Gastroesophageal sphincter (tissue), 3 donors: ENCODE results near the gene ILK.

ENCODE experiments used
- CTCF ChIP-seq, 4 experiments: fragments of 200-600 bp in 2 of 4; fragments of 450-650 bp in 2 of 4; sonication (generic) in 1 of 4; IDR thresholded peaks; one replicate each; pipeline ENCODE4 v1.5.1; 2017 to 2019; ENCODE audit warnings: antibody characterized with exemption in 4 of 4, mild to moderate bottlenecking in 2 of 4, moderate library complexity in 2 of 4
- POLR2A ChIP-seq, 2 donors: fragments of 450-650 bp; IDR thresholded peaks; one replicate each; pipeline ENCODE4 v1.6.1; 2017; ENCODE audit warnings: antibody characterized with exemption in 2 of 2, mild to moderate bottlenecking in 2 of 2, moderate library complexity in 1 of 2

- no peak for TF ChIP-seq CTCF (IDR thresholded peaks at IDR 0.05)
- TF ChIP-seq POLR2A (IDR thresholded peaks at IDR 0.05): no peak
These were observed 6.0 kb downstream of the ILK start for GRCh38 chr11:6609502-6610015.
